Upper lobe of right lung (tissue), 1 donor: ENCODE data around the gene XPO6. TPM values are rescaled to one million over a fixed set of nuclear protein-coding genes. Genes with fewer than 3 reads are reported as not detected.
A peak's percentile ranks its signal among the peaks of the same experiment; 100 is the strongest.

Experiments
- ATAC-seq: fragments of 200-7000 bp; cut with Tn5 transposase; one replicate; pipeline ENCODE4 v1.9.1; 2020; ENCODE audit warnings: mild to moderate bottlenecking, moderate library complexity
- DNase-seq: peaks from one replicate; pipeline ENCODE4 v3.0.0-alpha.2; 2020
- H3K27ac ChIP-seq: fragments of 200-600 bp; one replicate; pipeline ENCODE4 v1.8.0; 2022
- H3K27me3 ChIP-seq: fragments of 200-600 bp; one replicate; pipeline ENCODE4 v1.8.0; 2022; ENCODE audit warnings: mild to moderate bottlenecking
- H3K36me3 ChIP-seq: fragments of 200-600 bp; one replicate; pipeline ENCODE4 v1.8.0; 2022
- H3K4me1 ChIP-seq: fragments of 200-600 bp; one replicate; pipeline ENCODE4 v1.8.0; 2022
- H3K4me3 ChIP-seq: fragments of 200-600 bp; one replicate; pipeline ENCODE4 v1.8.0; 2022; ENCODE audit warnings: mild to moderate bottlenecking
- H3K9me3 ChIP-seq: fragments of 200-600 bp; one replicate; pipeline ENCODE4 v1.8.0; 2022
- intact Hi-C: fragments of 100-400 bp; cut with DNase I; formaldehyde crosslinking; loops from one replicate; pipeline ENCODE4 v1.11.0; 2022
- total RNA-seq: library from RNA; stranded (reverse); fragmentation: NEBNext Ultra II Directional; extraction: Animal tissue kit (Norgen Biotek cat#: 25700); gene quantifications from one replicate; pipeline ENCODE4 v1.2.1, GENCODE V29; 2021
- TF ChIP-seq, protein P1 (sequence below): fragments of 200-600 bp; IDR thresholded peaks from one replicate; pipeline ENCODE4 v1.8.0; 2022; ENCODE audit warnings: antibody characterized with exemption
- donor health status: DM: no; HTN: yes; CAD: no; lungs with severe emphysema.

XPO6 gene
- total RNA-seq, 1 donor from 2014 or later = 102 TPM

DNA sequence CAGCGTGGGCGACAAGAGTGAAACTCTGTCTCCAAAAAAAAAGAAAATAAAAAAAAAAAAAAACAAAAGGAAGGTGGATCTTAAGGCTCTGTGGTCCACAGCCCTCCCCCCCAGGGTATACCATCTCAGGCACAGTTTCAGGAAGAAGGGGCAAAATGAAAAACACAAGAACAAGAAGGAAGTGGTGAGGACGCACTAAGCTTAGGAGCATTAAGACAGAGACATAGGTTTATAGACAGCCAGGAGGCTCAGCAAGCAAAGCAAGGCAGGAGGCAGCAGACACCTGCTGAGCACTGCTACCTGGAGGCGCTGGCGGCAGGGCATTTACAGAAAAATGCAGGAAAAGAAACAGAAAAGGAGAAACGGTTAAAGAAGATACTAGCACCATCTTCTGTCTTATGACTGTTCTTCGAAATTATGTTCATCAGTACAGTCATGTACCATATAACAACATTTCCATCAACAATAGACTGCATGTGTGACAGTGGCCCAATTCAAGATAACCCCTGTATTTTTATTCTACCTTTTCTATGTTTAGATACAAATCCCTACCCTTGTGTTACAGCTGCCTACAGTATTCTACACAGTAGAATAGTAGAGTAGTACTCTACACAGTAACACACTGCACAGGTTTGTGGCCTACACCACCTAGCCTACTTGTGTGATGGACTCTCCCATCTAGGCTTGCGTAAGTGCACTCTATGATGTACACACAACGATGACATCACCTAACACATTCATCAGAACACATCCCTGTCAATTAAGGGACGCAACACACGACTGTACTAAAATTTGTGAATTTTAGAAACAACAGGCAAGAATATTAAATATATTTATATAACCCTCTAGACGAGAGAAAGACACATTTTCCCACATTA is 62.5 kb downstream of the XPO6 start:
- Histone ChIP-seq H3K4me3 (no peak overlapping the region), H3K27me3 (no peaks in the 10 kb centered on the region), H3K36me3 (peaks cover 93% of the 10 kb centered on the region), H3K9me3 (no peaks in the 10 kb centered on the region), H3K27ac (no peak overlapping the region), H3K4me1 (no peaks in the 10 kb centered on the region)
- ATAC-seq (peak; percentile 57), DNase-seq (no peak)
- intact Hi-C loops = no loop called here
- TF ChIP-seq, protein P1, sequence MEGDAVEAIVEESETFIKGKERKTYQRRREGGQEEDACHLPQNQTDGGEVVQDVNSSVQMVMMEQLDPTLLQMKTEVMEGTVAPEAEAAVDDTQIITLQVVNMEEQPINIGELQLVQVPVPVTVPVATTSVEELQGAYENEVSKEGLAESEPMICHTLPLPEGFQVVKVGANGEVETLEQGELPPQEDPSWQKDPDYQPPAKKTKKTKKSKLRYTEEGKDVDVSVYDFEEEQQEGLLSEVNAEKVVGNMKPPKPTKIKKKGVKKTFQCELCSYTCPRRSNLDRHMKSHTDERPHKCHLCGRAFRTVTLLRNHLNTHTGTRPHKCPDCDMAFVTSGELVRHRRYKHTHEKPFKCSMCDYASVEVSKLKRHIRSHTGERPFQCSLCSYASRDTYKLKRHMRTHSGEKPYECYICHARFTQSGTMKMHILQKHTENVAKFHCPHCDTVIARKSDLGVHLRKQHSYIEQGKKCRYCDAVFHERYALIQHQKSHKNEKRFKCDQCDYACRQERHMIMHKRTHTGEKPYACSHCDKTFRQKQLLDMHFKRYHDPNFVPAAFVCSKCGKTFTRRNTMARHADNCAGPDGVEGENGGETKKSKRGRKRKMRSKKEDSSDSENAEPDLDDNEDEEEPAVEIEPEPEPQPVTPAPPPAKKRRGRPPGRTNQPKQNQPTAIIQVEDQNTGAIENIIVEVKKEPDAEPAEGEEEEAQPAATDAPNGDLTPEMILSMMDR = no peak

DNA sequence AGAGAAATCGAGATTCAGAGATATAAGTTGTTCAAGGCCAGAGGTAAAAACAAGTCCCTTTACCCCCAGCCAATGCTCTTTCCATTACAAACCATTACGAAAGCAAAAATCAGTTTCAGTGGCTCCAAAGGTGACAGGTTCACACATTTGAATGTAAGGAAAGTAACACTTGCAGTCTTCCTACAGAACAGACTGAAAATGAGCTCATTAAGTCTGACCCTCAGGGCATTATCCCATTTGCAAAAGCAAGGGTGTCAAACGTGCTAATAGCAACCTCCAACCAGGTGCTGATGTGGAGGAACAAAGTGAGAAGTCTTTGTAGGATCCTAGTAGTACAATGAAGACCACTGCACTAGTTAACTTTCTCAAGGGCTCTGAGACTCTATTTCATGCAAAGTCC is 65.2 kb downstream of the XPO6 start:
- H3K4me1 ChIP-seq = peaks cover 9% of the 10 kb centered on the region
- H3K36me3 ChIP-seq = peaks cover 90% of the 10 kb centered on the region
- H3K27me3 ChIP-seq = no peaks in the 10 kb centered on the region
- TF ChIP-seq, protein P1 = no peak
- H3K9me3 ChIP-seq = no peaks in the 10 kb centered on the region
- H3K27ac ChIP-seq = no peak overlapping the region
- DNase-seq (no peak), ATAC-seq (no peak)
- no peak overlapping the region for H3K4me3 ChIP-seq
- intact Hi-C loops = no loop called here

DNA sequence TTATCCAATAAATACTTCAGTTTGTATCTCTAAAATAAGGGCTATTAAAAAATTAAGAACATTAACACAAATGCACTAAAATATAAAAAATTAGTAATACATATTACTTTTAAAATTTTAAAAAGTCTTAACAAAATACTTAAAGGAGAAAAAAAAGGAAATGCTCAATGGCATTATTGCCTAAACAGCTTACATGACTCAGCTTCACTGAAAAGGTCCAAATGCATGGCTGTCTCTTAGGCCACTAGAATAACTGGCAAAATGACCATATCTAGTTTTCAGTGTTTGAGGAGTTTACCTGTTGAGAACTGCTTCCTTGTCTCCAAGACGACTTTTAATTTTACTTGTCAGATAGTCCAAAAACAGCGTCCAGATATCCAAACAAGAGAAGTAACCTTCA is 66.0 kb downstream of the XPO6 start:
- TF ChIP-seq, protein P1 = no peak
- no peak overlapping the region for H3K4me3 ChIP-seq
- ATAC-seq (no peak), DNase-seq (no peak)
- peaks cover 85% of the 10 kb centered on the region for H3K36me3 ChIP-seq
- H3K27me3 ChIP-seq = no peaks in the 10 kb centered on the region
- H3K27ac ChIP-seq = no peak overlapping the region
- intact Hi-C loops = no loop called here
- peaks cover 9% of the 10 kb centered on the region for H3K4me1 ChIP-seq
- no peaks in the 10 kb centered on the region for H3K9me3 ChIP-seq

DNA sequence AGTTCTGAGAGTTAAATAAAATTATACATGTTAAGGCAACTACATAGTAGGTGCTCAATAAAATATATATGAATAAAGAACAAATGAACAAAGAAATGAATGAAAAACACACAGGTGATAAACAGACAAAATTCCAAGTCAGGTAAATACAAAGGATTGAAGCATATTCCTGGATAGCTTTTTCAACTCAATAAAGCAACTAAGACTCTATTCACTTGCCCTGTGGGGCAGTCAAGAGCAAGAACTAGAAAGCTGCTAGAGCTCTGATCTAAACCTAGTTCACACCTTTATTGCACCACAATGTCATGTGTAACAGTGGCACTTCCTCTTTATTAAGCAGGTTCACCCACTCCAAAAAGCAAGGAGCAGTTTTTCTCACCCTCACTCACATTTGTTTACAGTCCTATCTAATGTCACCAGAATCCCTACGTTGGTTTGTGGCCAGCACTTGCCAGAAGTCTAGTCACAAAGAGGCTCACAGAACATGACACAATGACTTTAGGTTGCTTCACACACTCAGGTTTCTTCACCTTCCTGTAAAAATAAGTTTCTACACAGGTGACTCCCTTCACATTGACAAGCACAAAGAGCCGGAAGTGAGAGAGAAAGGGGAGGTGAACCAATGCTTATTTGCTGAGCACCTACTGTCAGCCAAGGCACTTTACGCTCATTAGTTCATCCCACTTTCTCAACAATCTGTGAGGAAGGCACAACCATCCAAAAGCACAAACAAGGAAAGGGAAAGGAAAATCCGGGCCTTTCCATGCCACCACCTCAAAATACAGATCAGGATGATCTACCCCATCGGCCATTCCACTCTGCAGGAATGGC is 70.8 kb downstream of the XPO6 start:
- Histone ChIP-seq H3K36me3 (peaks cover 42% of the 10 kb centered on the region), H3K27ac (peak overlapping the region; percentile 73)
- no peak for DNase-seq

DNA sequence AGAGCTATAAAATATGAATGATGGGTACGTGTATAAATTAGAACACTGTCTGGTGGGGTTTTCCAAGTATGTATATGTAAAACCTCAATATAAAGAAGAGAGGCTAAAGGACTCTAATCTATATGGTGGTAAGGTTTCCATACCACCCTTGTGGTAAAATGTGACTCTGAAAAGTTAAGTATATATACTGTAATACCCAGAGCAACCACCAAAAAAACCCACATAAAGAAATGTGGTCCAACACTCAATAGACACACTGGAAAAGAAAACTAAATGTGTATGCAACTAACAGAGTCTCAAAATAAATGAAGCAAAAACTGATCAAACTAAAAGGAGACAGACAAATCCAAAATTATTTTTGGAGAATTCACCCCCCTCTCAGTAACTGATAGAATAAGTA is 72.2 kb downstream of the XPO6 start:
- H3K4me1 ChIP-seq = peaks cover 9% of the 10 kb centered on the region
- ATAC-seq (no peak), DNase-seq (no peak)
- H3K27me3 ChIP-seq = no peaks in the 10 kb centered on the region
- H3K4me3 ChIP-seq = no peak overlapping the region
- intact Hi-C loops = no loop called here
- no peaks in the 10 kb centered on the region for H3K9me3 ChIP-seq
- peaks cover 41% of the 10 kb centered on the region for H3K36me3 ChIP-seq
- no peak overlapping the region for H3K27ac ChIP-seq
- TF ChIP-seq, protein P1 = no peak

More for the DNA sequence above, 70.8 kb downstream of the XPO6 start:
- Histone ChIP-seq H3K9me3 (no peaks in the 10 kb centered on the region), H3K4me3 (no peak overlapping the region), H3K27me3 (no peaks in the 10 kb centered on the region), H3K4me1 (peaks cover 9% of the 10 kb centered on the region)
- peak; percentile 89 for ATAC-seq
- TF ChIP-seq, protein P1 = peak; percentile 21
- intact Hi-C loops = no loop called here
